ENCODE results near the gene IPO4. TPM values are rescaled to one million over a fixed set of nuclear protein-coding genes. Genes with fewer than 3 reads are reported as not detected.
A peak's percentile ranks its signal among the peaks of the same experiment; 100 is the strongest.

Gene IPO4
- total RNA-seq, 1 experiment from 2014 or later = 116 TPM

DNA sequence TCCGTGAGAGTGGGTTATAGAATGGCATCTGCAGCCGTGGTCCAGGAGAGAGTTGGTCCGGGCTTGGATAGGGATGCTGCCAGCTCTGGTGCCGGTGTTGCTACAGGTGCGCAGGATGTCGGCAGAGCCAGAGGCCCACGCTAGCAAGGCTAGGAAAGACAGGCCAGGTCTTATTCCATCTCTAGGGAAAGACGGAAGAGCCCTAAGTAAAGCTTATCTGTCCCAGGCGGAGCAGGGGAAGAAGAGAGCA is 53.1 kb downstream of the IPO4 start:
- Histone ChIP-seq H4K20me1 (ENCODE audit: control insufficient read depth, insufficient read depth, insufficient read length) (no peaks in the 10 kb centered on the region), H3K79me1 (ENCODE audit: insufficient read depth, low read depth, low read length, poor library complexity, severe bottlenecking) (peaks cover 2% of the 10 kb centered on the region), H3K9me3 (ENCODE audit: control insufficient read depth, low read depth, low read length) (no peaks in the 10 kb centered on the region), H3K23ac (ENCODE audit: insufficient read length, low read depth, low read length) (no peak overlapping the region), H3K56ac (ENCODE audit: insufficient read length, low read depth, low read length) (no peak overlapping the region), H3K18ac (ENCODE audit: insufficient read length, low read depth, low read length) (no peak overlapping the region), H3K4me1 (ENCODE audit: insufficient read depth, low read length) (no peaks in the 10 kb centered on the region), H3K79me2 (ENCODE audit: insufficient read depth, low read length) (peaks cover 3% of the 10 kb centered on the region; the same call in 1 of the 2 replicates), H3K23me2 (ENCODE audit: insufficient read length, low read depth, low read length, poor library complexity, severe bottlenecking) (peaks cover 10% of the 10 kb centered on the region), H4K8ac (replicated peaks; ENCODE audit: insufficient read length, low read depth, low read length) (no peak overlapping the region), H4K5ac (ENCODE audit: insufficient read length, low read depth, low read length) (no peak overlapping the region), H2AK5ac (ENCODE audit: insufficient read length, low read length) (no peak overlapping the region), H2BK20ac (ENCODE audit: low read depth, low read length, poor library complexity, severe bottlenecking) (no peak overlapping the region), H4K91ac (ENCODE audit: insufficient read length, low read depth, low read length) (no peak overlapping the region), H3T11ph (ENCODE audit: low read length) (no peak overlapping the region), H3K4me2 (ENCODE audit: insufficient read depth, insufficient read length, low read length) (peak overlapping the region; percentile 64), H3K9ac (ENCODE audit: extremely low read depth, insufficient read length, low read length) (no peak overlapping the region), H2BK120ac (ENCODE audit: low read depth, low read length, poor library complexity, severe bottlenecking) (no peak overlapping the region), H3K27ac (ENCODE audit: insufficient read length, low read depth, low read length) (no peak overlapping the region), H3K27me3 (ENCODE audit: insufficient read depth, low read length) (no peaks in the 10 kb centered on the region), H3K4ac (ENCODE audit: low read depth, low read length) (no peak overlapping the region), H2BK15ac (ENCODE audit: low read depth, low read length) (no peak overlapping the region), H2AFZ (ENCODE audit: low read length) (no peak overlapping the region), H2BK12ac (ENCODE audit: insufficient read length, low read depth, low read length) (no peak overlapping the region), H2BK5ac (ENCODE audit: insufficient read length, low read length) (no peak overlapping the region), H3K14ac (ENCODE audit: insufficient read depth, low read length) (0 out of 2 replicates have a peak overlapping the region, but pooled peaks have one; percentile 59)
- peak overlapping the region; percentile 55 to 93 (median 82); a peak in 4 of 7 replicates for H3K27ac Mint-ChIP-seq
- DNase-seq = no peak
- peaks cover 22 to 33% (median 27%) of the 10 kb centered on the region in 3 experiments for H3K36me3 Mint-ChIP-seq (ENCODE audit: insufficient read depth in 1 of 3, low read depth in 3 of 3)
- H3K9me3 Mint-ChIP-seq = 0 out of 5 replicates have a peak, but pooled peaks cover 0 to 2% of the 10 kb centered on the region in 2 experiments
- no CpG with 5 or more reads among the region's 9 CpGs for WGBS (ENCODE audit: extremely low coverage, insufficient read length, low lambda C conversion rate)
- peaks cover 28 to 33% of the 10 kb centered on the region in 2 experiments for H3K4me1 Mint-ChIP-seq
- no peaks in the 10 kb centered on the region for H3K27me3 Mint-ChIP-seq (ENCODE audit: low read depth)
- TF ChIP-seq, protein P1, sequence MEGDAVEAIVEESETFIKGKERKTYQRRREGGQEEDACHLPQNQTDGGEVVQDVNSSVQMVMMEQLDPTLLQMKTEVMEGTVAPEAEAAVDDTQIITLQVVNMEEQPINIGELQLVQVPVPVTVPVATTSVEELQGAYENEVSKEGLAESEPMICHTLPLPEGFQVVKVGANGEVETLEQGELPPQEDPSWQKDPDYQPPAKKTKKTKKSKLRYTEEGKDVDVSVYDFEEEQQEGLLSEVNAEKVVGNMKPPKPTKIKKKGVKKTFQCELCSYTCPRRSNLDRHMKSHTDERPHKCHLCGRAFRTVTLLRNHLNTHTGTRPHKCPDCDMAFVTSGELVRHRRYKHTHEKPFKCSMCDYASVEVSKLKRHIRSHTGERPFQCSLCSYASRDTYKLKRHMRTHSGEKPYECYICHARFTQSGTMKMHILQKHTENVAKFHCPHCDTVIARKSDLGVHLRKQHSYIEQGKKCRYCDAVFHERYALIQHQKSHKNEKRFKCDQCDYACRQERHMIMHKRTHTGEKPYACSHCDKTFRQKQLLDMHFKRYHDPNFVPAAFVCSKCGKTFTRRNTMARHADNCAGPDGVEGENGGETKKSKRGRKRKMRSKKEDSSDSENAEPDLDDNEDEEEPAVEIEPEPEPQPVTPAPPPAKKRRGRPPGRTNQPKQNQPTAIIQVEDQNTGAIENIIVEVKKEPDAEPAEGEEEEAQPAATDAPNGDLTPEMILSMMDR (conservative IDR thresholded peaks at IDR 0.05) = no peak
- peak overlapping the region; percentile 73 to 89 for H3K4me3 Mint-ChIP-seq
